CD4-positive, alpha-beta T cell (primary cell): ENCODE measurements around the gene PRKD2. TPM values are rescaled to one million over a fixed set of nuclear protein-coding genes. Genes with fewer than 3 reads are reported as not detected.

ENCODE experiments used
- ATAC-seq: fragments of 200-7000 bp; cut with Tn5 transposase; one replicate; pipeline ENCODE4 v1.10.0; 2022; ENCODE audit warnings: mild to moderate bottlenecking; ENCODE audit not compliant: poor library complexity
- CTCF ChIA-PET: fragments of 350-600 bp; sonication (Branson Sonifier 250); formaldehyde crosslinking; loops from one replicate; lab custom pipeline; 2021; ENCODE audit warnings: antibody characterized with exemption, inconsistent platforms; lab: Charles Lee
- POLR2A ChIA-PET: fragments of 350-600 bp; sonication (Branson Sonifier 250); formaldehyde crosslinking; loops from one replicate; lab custom pipeline; 2021; ENCODE audit warnings: antibody characterized with exemption, inconsistent platforms; lab: Charles Lee
- DNase-seq, 14 experiments: peaks; one replicate each; pipeline ENCODE4 v3.0.0-alpha.2; 2013 to 2020; ENCODE audit warnings: mixed read lengths in 2 of 14
- H3K27ac ChIP-seq, 2 donors: one replicate each; pipeline versions ENCODE4 v1.5.1 to v1.7.0; 2013; ENCODE audit warnings: low read length in 2 of 2, low read depth in 1 of 2, mild to moderate bottlenecking in 1 of 2
- H3K27me3 ChIP-seq, 2 experiments: 1 replicate in 1 of 2; 2 replicates in 1 of 2; pipeline versions ENCODE4 v1.6.1 to v1.7.0; 2013; ENCODE audit warnings: low read length in 2 of 2, control low read depth in 1 of 2, mild to moderate bottlenecking in 1 of 2, moderate library complexity in 1 of 2; ENCODE audit not compliant: insufficient read depth in 2 of 2, control insufficient read depth in 1 of 2
- H3K36me3 ChIP-seq: one replicate; pipeline ENCODE4 v1.6.1; 2013; ENCODE audit warnings: low read length, control low read depth; ENCODE audit not compliant: insufficient read depth
- H3K4me1 ChIP-seq: one replicate; pipeline ENCODE4 v1.6.1; 2013; ENCODE audit warnings: low read length, control low read depth; ENCODE audit not compliant: insufficient read depth
- H3K4me3 ChIP-seq: one replicate; pipeline ENCODE4 v1.5.1; 2013; ENCODE audit warnings: mild to moderate bottlenecking, low read length, moderate library complexity
- H3K9me3 ChIP-seq, 2 experiments: 1 replicate in 1 of 2; 2 replicates in 1 of 2; pipeline versions ENCODE4 v1.6.1 to v1.7.0; 2013; ENCODE audit warnings: low read length in 2 of 2, mild to moderate bottlenecking in 2 of 2, control low read depth in 1 of 2, moderate library complexity in 1 of 2; ENCODE audit not compliant: control insufficient read depth in 1 of 2, insufficient read depth in 1 of 2
- H3K27ac Mint-ChIP-seq: one replicate; pipeline ENCODE4 v1.8.0; 2020; ENCODE audit warnings: mixed read lengths
- H3K27me3 Mint-ChIP-seq: one replicate; pipeline ENCODE4 v1.8.0; 2021; ENCODE audit warnings: mixed read lengths
- H3K36me3 Mint-ChIP-seq: one replicate; pipeline ENCODE4 v1.8.0; 2021; ENCODE audit warnings: low read depth, mixed read lengths
- H3K4me1 Mint-ChIP-seq: one replicate; pipeline ENCODE4 v1.8.0; 2021; ENCODE audit warnings: low read depth, mixed read lengths
- H3K4me3 Mint-ChIP-seq: one replicate; pipeline ENCODE4 v1.8.0; 2020; ENCODE audit warnings: mild to moderate bottlenecking, mixed read lengths
- H3K9me3 Mint-ChIP-seq: one replicate; pipeline ENCODE4 v1.8.0; 2020; ENCODE audit warnings: mixed read lengths
- intact Hi-C, 2 experiments: fragments of 100-400 bp; cut with DNase I in 1 of 2; cut with micrococcal nuclease in 1 of 2; formaldehyde crosslinking; loops; one replicate each; pipeline versions ENCODE4 v1.15.1 to v1.9.0; 2023 to 2025; cut with DNase I, micrococcal nuclease
- total RNA-seq, 174 experiments: library from RNA in 2 of 174; stranded (reverse) in 2 of 174; gene quantifications; one replicate each; pipeline ENCODE4 v1.2.3 and lab custom pipeline; 2021 to 2026
- TF ChIP-seq, protein P1 (sequence below): fragments of 200-600 bp; IDR thresholded peaks from one replicate; pipeline ENCODE4 v1.8.0; 2022; ENCODE audit warnings: antibody characterized with exemption, mild to moderate bottlenecking

The PRKD2 gene
- total RNA-seq, 2 experiments from 2014 or later, result 105 to 113 TPM

DNA sequence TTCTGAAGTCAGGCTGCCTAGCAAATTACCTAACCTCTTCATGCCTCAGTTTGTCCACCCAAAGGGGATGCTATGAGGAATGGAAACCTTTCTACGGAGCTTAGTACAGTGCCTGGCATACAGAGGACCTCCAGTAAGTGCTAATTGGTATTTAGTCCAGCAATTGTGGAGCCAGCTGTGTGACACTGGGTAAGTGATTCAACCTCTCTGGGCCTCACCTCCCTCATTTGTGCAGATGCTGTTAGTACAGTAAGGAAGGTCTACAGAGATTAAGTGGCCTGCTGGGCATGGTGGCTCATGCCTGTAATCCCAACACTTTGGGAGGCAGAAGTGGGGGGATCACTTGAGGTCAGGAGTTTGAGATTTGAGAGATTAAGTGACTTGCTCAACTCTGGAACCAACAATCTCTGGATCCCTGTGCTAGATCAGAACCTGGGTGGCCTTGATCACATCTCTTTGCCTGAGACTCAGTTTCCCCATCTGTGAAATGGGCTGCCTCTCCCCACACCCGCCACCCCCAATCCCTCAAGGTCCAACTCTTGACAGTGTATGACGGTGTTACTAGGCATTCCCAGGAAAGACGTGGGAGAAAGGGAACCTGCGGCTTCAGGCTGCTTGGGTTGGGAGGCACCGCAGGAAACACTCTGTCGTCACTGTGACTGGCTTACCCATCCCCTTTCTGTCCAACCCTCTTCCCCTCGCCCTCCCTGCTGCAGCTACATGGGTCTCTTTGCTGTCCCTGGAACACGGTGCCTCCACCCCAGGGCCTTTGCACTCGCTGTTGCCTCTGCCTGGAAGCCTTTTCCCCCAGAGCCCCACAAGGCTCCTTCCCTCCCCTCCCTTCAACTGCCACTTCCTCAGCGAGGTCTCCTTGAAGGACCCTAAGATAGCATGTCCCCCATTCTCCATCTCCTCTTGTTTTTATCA is 18.3 kb downstream of the PRKD2 start:
- peaks cover 85% of the 10 kb centered on the region for H3K36me3 Mint-ChIP-seq

DNA sequence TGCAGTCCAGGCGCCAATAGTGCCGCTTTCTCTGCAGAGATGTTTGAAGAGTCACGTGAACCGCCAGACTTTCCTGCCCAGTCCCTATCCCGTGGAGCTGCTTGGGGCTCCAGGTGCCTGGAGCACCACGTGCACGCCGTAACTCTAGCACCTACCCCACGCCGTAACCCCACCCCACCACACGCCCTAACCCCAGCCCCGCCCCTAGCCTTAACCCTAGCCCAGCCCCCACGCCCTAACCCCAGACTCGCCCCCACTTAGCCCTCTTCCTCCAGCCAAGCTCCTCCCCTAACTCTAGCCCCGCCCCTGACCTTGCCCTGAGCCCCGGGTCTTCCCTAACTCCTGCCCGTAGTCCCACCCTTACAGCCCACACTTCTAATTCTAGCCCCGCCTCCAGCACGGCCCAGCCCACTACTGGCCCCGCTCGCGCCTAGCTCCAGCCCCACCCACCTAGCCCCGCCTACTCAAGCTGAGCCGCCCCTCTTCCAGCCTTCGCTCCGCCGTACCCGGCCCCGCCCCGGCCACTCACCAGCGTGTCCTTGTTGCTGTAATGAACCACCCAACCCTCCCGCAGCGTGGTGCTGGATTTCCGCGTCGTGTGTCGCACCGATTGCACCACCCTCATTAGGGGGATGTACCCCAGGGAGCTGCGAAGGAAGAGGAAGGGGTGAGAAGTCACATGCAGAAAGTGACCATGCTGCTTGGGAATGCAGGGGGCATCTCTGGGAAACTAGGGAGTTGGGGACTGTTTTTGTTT is 19.5 kb downstream of the PRKD2 start:
- Histone ChIP-seq H3K27ac (no peak overlapping the region), H3K4me3 (no peak overlapping the region), H3K36me3 (peaks cover 100% of the 10 kb centered on the region), H3K4me1 (no peaks in the 10 kb centered on the region), H3K9me3 (no peaks in the 10 kb centered on the region), H3K27me3 (no peaks in the 10 kb centered on the region)
- POLR2A ChIA-PET, result interaction anchor here (1.2 kb wide), 1 partner anchor 16 kb away, joined by 5 read pairs; no protein-coding TSS in a partner anchor
- peak; percentile 26 for ATAC-seq
- no peaks in the 10 kb centered on the region for H3K27me3 Mint-ChIP-seq
- H3K9me3 Mint-ChIP-seq, result no peaks in the 10 kb centered on the region
- intact Hi-C loops, result no loop called here
- DNase-seq, result peak in 3 of 14 experiments; percentile 10 to 47 (median 20)
- H3K4me3 Mint-ChIP-seq, result no peak overlapping the region
- H3K36me3 Mint-ChIP-seq, result peaks cover 90% of the 10 kb centered on the region
- CTCF ChIA-PET, result interaction anchor here (0.7 kb wide), 1 partner anchor 119 kb away, joined by 4 read pairs; no protein-coding TSS in a partner anchor
- H3K27ac Mint-ChIP-seq, result no peak overlapping the region
- no peaks in the 10 kb centered on the region for H3K4me1 Mint-ChIP-seq
- TF ChIP-seq, protein P1, sequence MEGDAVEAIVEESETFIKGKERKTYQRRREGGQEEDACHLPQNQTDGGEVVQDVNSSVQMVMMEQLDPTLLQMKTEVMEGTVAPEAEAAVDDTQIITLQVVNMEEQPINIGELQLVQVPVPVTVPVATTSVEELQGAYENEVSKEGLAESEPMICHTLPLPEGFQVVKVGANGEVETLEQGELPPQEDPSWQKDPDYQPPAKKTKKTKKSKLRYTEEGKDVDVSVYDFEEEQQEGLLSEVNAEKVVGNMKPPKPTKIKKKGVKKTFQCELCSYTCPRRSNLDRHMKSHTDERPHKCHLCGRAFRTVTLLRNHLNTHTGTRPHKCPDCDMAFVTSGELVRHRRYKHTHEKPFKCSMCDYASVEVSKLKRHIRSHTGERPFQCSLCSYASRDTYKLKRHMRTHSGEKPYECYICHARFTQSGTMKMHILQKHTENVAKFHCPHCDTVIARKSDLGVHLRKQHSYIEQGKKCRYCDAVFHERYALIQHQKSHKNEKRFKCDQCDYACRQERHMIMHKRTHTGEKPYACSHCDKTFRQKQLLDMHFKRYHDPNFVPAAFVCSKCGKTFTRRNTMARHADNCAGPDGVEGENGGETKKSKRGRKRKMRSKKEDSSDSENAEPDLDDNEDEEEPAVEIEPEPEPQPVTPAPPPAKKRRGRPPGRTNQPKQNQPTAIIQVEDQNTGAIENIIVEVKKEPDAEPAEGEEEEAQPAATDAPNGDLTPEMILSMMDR, result no peak

More for the DNA sequence above, 18.3 kb downstream of the PRKD2 start:
- no peak overlapping the region for H3K27ac ChIP-seq
- H3K9me3 ChIP-seq, result no peaks in the 10 kb centered on the region
- CTCF ChIA-PET, result interaction anchor here (1.4 kb wide), 1 partner anchor 55 kb away, joined by 4 read pairs; no protein-coding TSS in a partner anchor
- intact Hi-C loops, result no loop called here
- H3K9me3 Mint-ChIP-seq, result no peaks in the 10 kb centered on the region
- H3K4me1 Mint-ChIP-seq, result no peaks in the 10 kb centered on the region
- H3K27ac Mint-ChIP-seq, result no peak overlapping the region
- H3K4me3 ChIP-seq, result no peak overlapping the region
- H3K4me1 ChIP-seq, result no peaks in the 10 kb centered on the region
- ATAC-seq (no peak), DNase-seq (no peak)
- H3K36me3 ChIP-seq, result peaks cover 100% of the 10 kb centered on the region
- POLR2A ChIA-PET, result no interaction called here
- no peak overlapping the region for H3K4me3 Mint-ChIP-seq
- TF ChIP-seq, protein P1, result no peak
- no peaks in the 10 kb centered on the region for H3K27me3 ChIP-seq
- no peaks in the 10 kb centered on the region for H3K27me3 Mint-ChIP-seq

DNA sequence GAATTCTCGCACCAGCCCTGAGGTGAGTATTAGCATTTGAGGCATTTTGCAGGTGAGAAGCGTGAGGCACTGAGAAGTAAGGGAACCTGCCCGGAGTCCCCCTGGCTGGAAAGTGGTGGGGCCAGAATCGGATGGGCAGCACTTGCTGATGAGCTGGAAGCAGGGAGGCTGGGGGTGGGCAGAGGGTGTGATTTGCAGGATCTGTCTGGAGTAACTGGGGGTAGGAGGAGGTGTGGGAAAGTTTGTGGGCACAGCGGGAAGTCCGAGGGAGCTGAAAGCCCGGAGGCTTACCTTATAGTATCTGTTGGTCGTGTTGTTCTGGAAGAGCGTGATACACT is 20.1 kb downstream of the PRKD2 start:
- ChIA-PET POLR2A (interaction anchor here (1.2 kb wide), 1 partner anchor 17 kb away, joined by 5 read pairs; no protein-coding TSS in a partner anchor), CTCF (no interaction called here)
- H3K27me3 Mint-ChIP-seq, result no peaks in the 10 kb centered on the region
- ATAC-seq (no peak), DNase-seq (no peak)
- intact Hi-C loops, result no loop called here
- no peaks in the 10 kb centered on the region for H3K9me3 Mint-ChIP-seq
- no peaks in the 10 kb centered on the region for H3K9me3 ChIP-seq
- TF ChIP-seq, protein P1, result no peak
- peaks cover 90% of the 10 kb centered on the region for H3K36me3 Mint-ChIP-seq
- H3K4me1 ChIP-seq, result no peaks in the 10 kb centered on the region
- H3K27ac Mint-ChIP-seq, result no peak overlapping the region
- no peak overlapping the region for H3K27ac ChIP-seq
- peaks cover 100% of the 10 kb centered on the region for H3K36me3 ChIP-seq
- H3K27me3 ChIP-seq, result no peaks in the 10 kb centered on the region
- H3K4me1 Mint-ChIP-seq, result no peaks in the 10 kb centered on the region
- no peak overlapping the region for H3K4me3 ChIP-seq
- no peak overlapping the region for H3K4me3 Mint-ChIP-seq
